Stimulated activated CD4-positive, alpha-beta T cell treated with anti-CD3 and anti-CD28 coated beads, Interleukin-4, amount 100 ng/mL, for 24 hours (primary cell): ENCODE results near the gene PDXDC1.
"Not testable (repeated sequence)": the region's sequence is repeated elsewhere in the genome, so short reads cannot be mapped to it uniquely, and the experiment has no call there.

Experiments used
- DNase-seq: peaks from one replicate; pipeline ENCODE4 v3.0.0-alpha.2; 2020

PDXDC1 gene

GRCh38 chr16:15021429-15021828, 46.6 kb downstream of the PDXDC1 start:
- not testable (repeated sequence) for DNase-seq

GRCh38 chr16:15022194-15022593, 47.4 kb downstream of the PDXDC1 start:
- peak; percentile 53 for DNase-seq

GRCh38 chr16:15023381-15024077, 48.7 kb downstream of the PDXDC1 start:
- DNase-seq, result not testable (repeated sequence)

GRCh38 chr16:15024858-15025199, 50.0 kb downstream of the PDXDC1 start:
- not testable (repeated sequence) for DNase-seq

- DNase-seq, result not testable (repeated sequence)
Measured at GRCh38 chr16:15025234-15025951, 50.6 kb downstream of the PDXDC1 start.

GRCh38 chr16:15027051-15027450, 52.2 kb downstream of the PDXDC1 start:
- not testable (repeated sequence) for DNase-seq

GRCh38 chr16:15027503-15028344, 52.9 kb downstream of the PDXDC1 start:
- not testable (repeated sequence) for DNase-seq

GRCh38 chr16:15028345-15028715, 53.5 kb downstream of the PDXDC1 start:
- not testable (repeated sequence) for DNase-seq

- not testable (repeated sequence) for DNase-seq
Measured at GRCh38 chr16:15028801-15029698, 54.2 kb downstream of the PDXDC1 start.

GRCh38 chr16:15029749-15030148, 54.9 kb downstream of the PDXDC1 start:
- DNase-seq, result not testable (repeated sequence)

GRCh38 chr16:15031179-15031578, 56.4 kb downstream of the PDXDC1 start:
- DNase-seq, result no peak

- DNase-seq, result no peak
Measured at GRCh38 chr16:15031586-15031985, 56.8 kb downstream of the PDXDC1 start.

- DNase-seq, result no peak
Measured at GRCh38 chr16:15032547-15033308, 57.9 kb downstream of the PDXDC1 start.

GRCh38 chr16:15033309-15033707, 58.5 kb downstream of the PDXDC1 start:
- no peak for DNase-seq

- DNase-seq, result no peak
Measured at GRCh38 chr16:15034266-15035162, 59.7 kb downstream of the PDXDC1 start.

GRCh38 chr16:15035163-15035729, 60.4 kb downstream of the PDXDC1 start:
- no peak for DNase-seq

GRCh38 chr16:15037003-15037402, 62.2 kb downstream of the PDXDC1 start:
- DNase-seq, result no peak

- DNase-seq, result no peak
Measured at GRCh38 chr16:15037745-15038144, 62.9 kb downstream of the PDXDC1 start.

GRCh38 chr16:15038689-15039088, 63.9 kb downstream of the PDXDC1 start:
- DNase-seq, result no peak
